K562 (cell line): ENCODE data around the gene LIG3. TPM values are rescaled to one million over a fixed set of nuclear protein-coding genes. Genes with fewer than 3 reads are reported as not detected.

Experiments used
- CBX1 ChIP-seq: sonication (generic); IDR thresholded peaks from 2 replicates; pipeline ENCODE4 v1.6.1; 2016; ENCODE audit warnings: antibody characterized with exemption, low read depth, mild to moderate bottlenecking
- EP400 ChIP-seq: fragments of 450-650 bp; IDR thresholded peaks from 2 replicates; pipeline ENCODE4 v1.6.1; 2017; ENCODE audit warnings: antibody characterized with exemption, mild to moderate bottlenecking, moderate library complexity
- OTX1 ChIP-seq: fragments of 450-650 bp; formaldehyde crosslinking; IDR thresholded peaks from 2 replicates; pipeline ENCODE4 v1.4.0; 2022; ENCODE audit warnings: mild to moderate bottlenecking
- POLR2H ChIP-seq: IDR thresholded peaks from 2 replicates; pipeline ENCODE4 v1.6.1; 2016; ENCODE audit warnings: missing genetic modification characterization, low read depth, mild to moderate bottlenecking, control low read depth, missing compliant biosample characterization, moderate library complexity
- SMAD4 ChIP-seq: fragments of 250-450 bp; sonication (Bioruptor Pico); conservative IDR thresholded peaks from 2 replicates; pipeline ENCODE4 v1.8.0; 2021; ENCODE audit warnings: inconsistent platforms, mild to moderate bottlenecking, moderate library complexity
- TBP ChIP-seq: optimal IDR thresholded peaks from 2 replicates; pipeline ENCODE3; 2011; ENCODE audit warnings: low read depth, low read length, improper control_type of control experiment
- TSHZ1 ChIP-seq: fragments of 250-450 bp; sonication (Bioruptor Pico); IDR thresholded peaks from 2 replicates; pipeline ENCODE4 v1.4.0; 2020; ENCODE audit warnings: mild to moderate bottlenecking, moderate library complexity
- ZFX ChIP-seq: sonication (generic); formaldehyde crosslinking; IDR thresholded peaks from 2 replicates; pipeline ENCODE4 v1.8.0; 2022; ENCODE audit warnings: mild to moderate bottlenecking, missing genetic modification reagents, moderate library complexity
- polyA plus RNA-seq, 8 experiments: library from polyadenylated mRNA; depleted of rRNA in 4 of 8; stranded (reverse) in 5 of 8; unstranded in 3 of 8; fragments of >200 nt; fragmentation: Nextera tagmentation in 2 of 8; fragmentation: Illumina TruSeq in 1 of 8; extraction: Ambion mirVana in 2 of 8; extraction: Trizol in 1 of 8; gene quantifications; 2 replicates each; pipeline versions ENCODE4 v1.2.1 to v1.2.3, GENCODE V29; 2011 to 2014; ENCODE audit warnings: inconsistent platforms in 1 of 8, missing spikeins in 1 of 8
- total RNA-seq, 7 experiments: library from RNA; depleted of rRNA in 6 of 7; stranded (reverse); fragments of >200 nt in 6 of 7; fragmentation: Illumina TruSeq in 2 of 7; extraction: Trizol in 2 of 7; gene quantifications; 2 replicates each; pipeline versions ENCODE4 v1.2.1 to v1.2.3, GENCODE V29; 2011 to 2021; ENCODE audit warnings: low replicate concordance in 1 of 7
- TF ChIP-seq, protein P1 (sequence below), 2 experiments: fragments of 450-650 bp in 1 of 2; IDR thresholded peaks; 2 replicates each; pipeline ENCODE4 v1.6.1; 2011 to 2017; ENCODE audit warnings: low read depth in 2 of 2, antibody characterized with exemption in 1 of 2, borderline replicate concordance in 1 of 2, low read length in 1 of 2, mild to moderate bottlenecking in 1 of 2, mixed read lengths in 1 of 2; ENCODE audit not compliant: control insufficient read depth in 1 of 2
- TF ChIP-seq, protein P2 (sequence below), 2 experiments: fragments of 450-650 bp; IDR thresholded peaks; 2 replicates each; pipeline ENCODE4 v1.6.1; 2016; ENCODE audit warnings: mild to moderate bottlenecking in 2 of 2, borderline replicate concordance in 1 of 2, low read depth in 1 of 2, moderate library complexity in 1 of 2

The LIG3 gene
- total and polyA plus RNA-seq, 9 of the 15 experiments (the other 6 are each of a cell fraction or from before 2014, with no cell fraction given): 7.6 to 75.0 (median 43.0) TPM

- no peak for TF ChIP-seq TSHZ1 (CRISPR knock-in tag)
- TF ChIP-seq POLR2H (tag): no peak
- 0 out of 2 replicates have a peak, but pooled peaks have one; percentile 33 for TF ChIP-seq SMAD4 (CRISPR knock-in tag)
- no peak; the same call in 1 of the 2 replicates for TF ChIP-seq CBX1
- TF ChIP-seq, protein P1, sequence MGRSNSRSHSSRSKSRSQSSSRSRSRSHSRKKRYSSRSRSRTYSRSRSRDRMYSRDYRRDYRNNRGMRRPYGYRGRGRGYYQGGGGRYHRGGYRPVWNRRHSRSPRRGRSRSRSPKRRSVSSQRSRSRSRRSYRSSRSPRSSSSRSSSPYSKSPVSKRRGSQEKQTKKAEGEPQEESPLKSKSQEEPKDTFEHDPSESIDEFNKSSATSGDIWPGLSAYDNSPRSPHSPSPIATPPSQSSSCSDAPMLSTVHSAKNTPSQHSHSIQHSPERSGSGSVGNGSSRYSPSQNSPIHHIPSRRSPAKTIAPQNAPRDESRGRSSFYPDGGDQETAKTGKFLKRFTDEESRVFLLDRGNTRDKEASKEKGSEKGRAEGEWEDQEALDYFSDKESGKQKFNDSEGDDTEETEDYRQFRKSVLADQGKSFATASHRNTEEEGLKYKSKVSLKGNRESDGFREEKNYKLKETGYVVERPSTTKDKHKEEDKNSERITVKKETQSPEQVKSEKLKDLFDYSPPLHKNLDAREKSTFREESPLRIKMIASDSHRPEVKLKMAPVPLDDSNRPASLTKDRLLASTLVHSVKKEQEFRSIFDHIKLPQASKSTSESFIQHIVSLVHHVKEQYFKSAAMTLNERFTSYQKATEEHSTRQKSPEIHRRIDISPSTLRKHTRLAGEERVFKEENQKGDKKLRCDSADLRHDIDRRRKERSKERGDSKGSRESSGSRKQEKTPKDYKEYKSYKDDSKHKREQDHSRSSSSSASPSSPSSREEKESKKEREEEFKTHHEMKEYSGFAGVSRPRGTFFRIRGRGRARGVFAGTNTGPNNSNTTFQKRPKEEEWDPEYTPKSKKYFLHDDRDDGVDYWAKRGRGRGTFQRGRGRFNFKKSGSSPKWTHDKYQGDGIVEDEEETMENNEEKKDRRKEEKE (IDR thresholded peaks at IDR 0.05; ENCODE audit: borderline replicate concordance in 1 of 2, control insufficient read depth in 1 of 2, low read depth in 2 of 2, low read length in 1 of 2): 0 out of 4 replicates have a peak, but pooled peaks of 1 of the 2 experiments have one; percentile 15
- TF ChIP-seq TBP: peak; percentile 64
- no peak for TF ChIP-seq OTX1
- TF ChIP-seq, protein P2, sequence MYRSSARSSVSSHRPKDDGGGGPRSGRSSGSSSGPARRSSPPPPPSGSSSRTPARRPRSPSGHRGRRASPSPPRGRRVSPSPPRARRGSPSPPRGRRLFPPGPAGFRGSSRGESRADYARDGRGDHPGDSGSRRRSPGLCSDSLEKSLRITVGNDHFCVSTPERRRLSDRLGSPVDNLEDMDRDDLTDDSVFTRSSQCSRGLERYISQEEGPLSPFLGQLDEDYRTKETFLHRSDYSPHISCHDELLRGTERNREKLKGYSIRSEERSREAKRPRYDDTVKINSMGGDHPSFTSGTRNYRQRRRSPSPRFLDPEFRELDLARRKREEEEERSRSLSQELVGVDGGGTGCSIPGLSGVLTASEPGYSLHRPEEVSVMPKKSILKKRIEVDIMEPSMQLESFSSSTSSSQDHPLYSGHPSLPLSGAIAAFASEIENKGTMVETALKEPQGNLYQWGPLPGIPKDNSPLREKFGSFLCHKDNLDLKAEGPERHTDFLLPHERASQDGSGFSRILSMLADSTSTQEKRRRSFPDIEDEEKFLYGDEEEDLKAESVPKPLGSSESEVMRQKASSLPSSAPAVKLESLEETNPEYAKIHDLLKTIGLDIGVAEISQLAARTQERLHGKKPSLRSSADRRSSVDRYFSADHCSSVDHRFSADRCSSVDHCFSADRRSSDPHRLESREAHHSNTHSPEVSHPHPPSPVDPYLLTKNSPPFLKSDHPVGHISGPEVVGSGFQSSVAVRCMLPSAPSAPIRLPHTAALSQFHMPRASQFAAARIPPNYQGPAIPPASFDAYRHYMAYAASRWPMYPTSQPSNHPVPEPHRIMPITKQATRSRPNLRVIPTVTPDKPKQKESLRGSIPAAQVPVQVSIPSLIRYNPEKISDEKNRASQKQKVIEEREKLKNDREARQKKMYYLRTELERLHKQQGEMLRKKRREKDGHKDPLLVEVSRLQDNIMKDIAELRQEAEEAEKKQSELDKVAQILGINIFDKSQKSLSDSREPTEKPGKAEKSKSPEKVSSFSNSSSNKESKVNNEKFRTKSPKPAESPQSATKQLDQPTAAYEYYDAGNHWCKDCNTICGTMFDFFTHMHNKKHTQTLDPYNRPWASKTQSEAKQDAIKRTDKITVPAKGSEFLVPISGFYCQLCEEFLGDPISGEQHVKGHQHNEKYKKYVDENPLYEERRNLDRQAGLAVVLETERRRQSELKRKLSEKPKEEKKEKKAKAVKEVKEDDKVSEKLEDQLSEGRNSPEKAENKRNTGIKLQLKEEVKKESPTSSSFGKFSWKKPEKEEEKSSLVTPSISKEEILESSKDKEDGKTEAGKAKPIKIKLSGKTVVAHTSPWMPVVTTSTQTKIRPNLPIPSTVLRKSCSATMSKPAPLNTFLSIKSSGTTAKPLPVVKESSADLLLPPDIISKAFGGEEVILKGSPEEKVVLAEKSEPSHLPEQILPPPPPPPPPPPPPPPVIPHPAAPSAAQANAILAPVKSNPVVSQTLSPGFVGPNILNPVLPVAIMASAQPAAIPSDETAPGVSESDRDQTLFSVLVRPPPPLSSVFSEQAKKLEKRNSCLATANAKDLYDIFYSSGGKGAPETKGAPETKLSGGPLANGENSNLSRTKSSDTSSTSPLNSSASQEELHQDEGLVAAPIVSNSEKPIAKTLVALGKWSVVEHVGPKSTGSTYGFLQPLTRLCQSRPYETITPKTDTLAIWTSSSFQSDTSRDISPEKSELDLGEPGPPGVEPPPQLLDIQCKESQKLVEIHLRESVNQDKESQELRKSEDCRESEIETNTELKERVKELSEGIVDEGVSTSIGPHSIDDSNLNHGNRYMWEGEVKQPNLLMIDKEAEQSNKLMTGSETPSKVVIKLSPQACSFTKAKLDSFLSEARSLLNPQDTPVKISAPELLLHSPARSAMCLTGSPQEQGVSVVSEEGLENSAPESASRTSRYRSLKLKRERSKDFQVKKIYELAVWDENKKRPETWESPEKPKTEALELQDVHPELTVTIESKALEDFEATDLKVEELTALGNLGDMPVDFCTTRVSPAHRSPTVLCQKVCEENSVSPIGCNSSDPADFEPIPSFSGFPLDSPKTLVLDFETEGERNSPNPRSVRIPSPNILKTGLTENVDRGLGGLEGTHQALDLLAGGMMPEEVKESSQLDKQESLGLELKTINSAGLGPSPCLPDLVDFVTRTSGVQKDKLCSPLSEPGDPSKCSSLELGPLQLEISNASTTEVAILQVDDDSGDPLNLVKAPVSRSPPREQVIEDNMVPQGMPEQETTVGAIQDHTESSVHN (IDR thresholded peaks at IDR 0.05; ENCODE audit: borderline replicate concordance in 1 of 2, low read depth in 1 of 2): no peak
- TF ChIP-seq EP400: peak; percentile 51; the same call in 1 of the 2 replicates
- peak; percentile 91 for TF ChIP-seq ZFX
Observed at GRCh38 chr17:34980681-34981537, 597 bp downstream of the LIG3 start (continued).
